HepG2 (cell line): ENCODE results near the gene KCNJ1. TPM values are rescaled to one million over a fixed set of nuclear protein-coding genes. Genes with fewer than 3 reads are reported as not detected.

Experiments
- ATAC-seq: fragments of 200-7000 bp; cut with Tn5 transposase; 3 replicates; pipeline ENCODE4 v1.9.1; 2020; ENCODE audit warnings: mild to moderate bottlenecking, moderate library complexity
- BruUV-seq: library from RNA; stranded (reverse); fragments of 400-500 nt; replicated peaks from 2 replicates; lab custom pipeline; 2021; lab: Mats Ljungman, UMichigan
- CTCF ChIA-PET: fragments of 300-600 bp; formaldehyde crosslinking; extraction: SDS; loops from one replicate; lab custom pipeline; 2021; ENCODE audit warnings: low total read pairs, inconsistent platforms, low intra/inter-chr PET ratio; lab: Yijun Ruan, JAX
- POLR2A ChIA-PET: fragments of 350-600 bp; sonication (Branson Sonifier 250); formaldehyde crosslinking; loops from one replicate; lab custom pipeline; 2020; ENCODE audit warnings: antibody characterized with exemption, inconsistent platforms; lab: Yijun Ruan, JAX
- DNase-seq: peaks from one replicate; pipeline ENCODE4 v3.0.0-alpha.2; 2015; ENCODE audit warnings: low spot score
- FAIRE-seq: peaks from 3 replicates; lab custom pipeline; 2011; peaks lifted over from hg19 to GRCh38; lab: Jason Lieb, UNC
- H2AFZ ChIP-seq: one replicate; pipeline ENCODE4 v1.6.1; 2011; ENCODE audit warnings: low read length, inconsistent platforms
- H3K27ac ChIP-seq: fragments of 300-600 bp; 3 replicates; pipeline ENCODE4 v1.8.0; 2011; ENCODE audit warnings: mixed run types, mild to moderate bottlenecking, mixed read lengths, low read length, inconsistent platforms; ENCODE audit not compliant: insufficient read depth; ENCODE audit errors: extremely low read length
- H3K27me3 ChIP-seq, 2 experiments: fragments of 200-600 bp in 1 of 2; 2 replicates in 1 of 2; 3 replicates in 1 of 2; pipeline versions ENCODE4 v1.6.0 to v1.8.0; 2011; ENCODE audit warnings: low read length in 2 of 2, mild to moderate bottlenecking in 2 of 2, moderate library complexity in 2 of 2, inconsistent platforms in 1 of 2; ENCODE audit not compliant: insufficient read depth in 2 of 2, control insufficient read depth in 1 of 2
- H3K36me3 ChIP-seq, 2 experiments: fragments of 200-600 bp in 1 of 2; replicated peaks in 1 of 2; 2 replicates in 1 of 2; 3 replicates in 1 of 2; pipeline versions ENCODE4 v1.5.1 to v1.8.0; 2011; ENCODE audit warnings: low read length in 2 of 2, inconsistent platforms in 1 of 2; ENCODE audit not compliant: insufficient read depth in 2 of 2, control insufficient read depth in 1 of 2
- H3K4me1 ChIP-seq: 2 replicates; pipeline ENCODE4 v1.5.1; 2012; ENCODE audit warnings: low read length, inconsistent platforms; ENCODE audit not compliant: insufficient read depth
- H3K4me2 ChIP-seq: 2 replicates; pipeline ENCODE4 v1.6.0; 2011; ENCODE audit warnings: low read depth, low read length, inconsistent platforms
- H3K4me3 ChIP-seq, 3 experiments: fragments of 200-600 bp in 1 of 3; sonication (generic), shearing (Covaris generic) in 1 of 3; replicated peaks in 1 of 3; 2 replicates each; pipeline ENCODE4 v1.5.1; 2011 to 2016; ENCODE audit warnings: low read length in 3 of 3, inconsistent platforms in 2 of 3, low read depth in 2 of 3, mild to moderate bottlenecking in 2 of 3, control low read depth in 1 of 3, mixed read lengths in 1 of 3; ENCODE audit not compliant: insufficient read depth in 1 of 3
- H3K79me2 ChIP-seq: one replicate; pipeline ENCODE4 v1.6.1; 2011; ENCODE audit warnings: low read length, inconsistent platforms; ENCODE audit not compliant: insufficient read depth
- H3K9ac ChIP-seq: 2 replicates; pipeline ENCODE4 v1.6.0; 2011; ENCODE audit warnings: mild to moderate bottlenecking, low read depth, low read length, inconsistent platforms; ENCODE audit not compliant: insufficient read depth
- H3K9me3 ChIP-seq: 2 replicates; pipeline ENCODE4 v1.5.1; 2012; ENCODE audit warnings: mild to moderate bottlenecking, low read length
- H4K20me1 ChIP-seq: 2 replicates; pipeline ENCODE4 v1.6.0; 2011; ENCODE audit warnings: inconsistent platforms, mild to moderate bottlenecking, low read length, moderate library complexity; ENCODE audit not compliant: insufficient read depth
- GTF2F1 ChIP-seq: fragments of 150-350 bp; IDR thresholded peaks from 2 replicates; pipeline ENCODE4 v1.6.1; 2014; ENCODE audit warnings: low read length
- PATZ1 ChIP-seq: sonication (generic); formaldehyde crosslinking; IDR thresholded peaks from 2 replicates; pipeline ENCODE4 v1.4.0; 2020; ENCODE audit warnings: missing genetic modification reagents
- PHF5A ChIP-seq: IDR thresholded peaks from one replicate; pipeline ENCODE4 v1.6.1; 2018; ENCODE audit warnings: low read depth, missing genetic modification reagents; ENCODE audit not compliant: unreplicated experiment
- ZNF30 ChIP-seq: sonication (generic); formaldehyde crosslinking; IDR thresholded peaks from 2 replicates; pipeline ENCODE4 v1.5.0; 2020; ENCODE audit warnings: mild to moderate bottlenecking, missing genetic modification reagents
- ZNF441 ChIP-seq: sonication (generic); formaldehyde crosslinking; IDR thresholded peaks from 2 replicates; pipeline ENCODE4 v1.7.0; 2021; ENCODE audit warnings: missing genetic modification reagents, borderline replicate concordance
- WGBS: methylation state at CpG from one replicate; pipeline ENCODE4 v1.1.6; 2017; ENCODE audit warnings: low lambda C conversion rate; 5-methylcytosine and 5-hydroxymethylcytosine counted together
- in situ Hi-C: cut with HindIII; loops from 2 replicates; pipeline ENCODE4 v1.10.0; 2017; ENCODE audit warnings: low pct_unique_long_range_greater_than_20kb; ENCODE audit not compliant: extremely low pct_ligation_motif_present
- intact Hi-C: fragments of 100-400 bp; cut with micrococcal nuclease; formaldehyde crosslinking; loops from one replicate; pipeline ENCODE4 v1.10.0; 2022; ENCODE audit not compliant: unreplicated experiment
- polyA plus RNA-seq, 8 experiments: library from polyadenylated mRNA; depleted of rRNA in 3 of 8; stranded (reverse) in 7 of 8; unstranded in 1 of 8; fragments of >200 nt; fragmentation: Illumina TruSeq in 4 of 8; extraction: Trizol in 4 of 8; gene quantifications; 2 replicates each; pipeline versions ENCODE4 v1.2.1 to v1.2.3, GENCODE V29; 2011 to 2016; ENCODE audit warnings: low read depth in 4 of 8, missing spikeins in 1 of 8, mixed read lengths in 1 of 8; ENCODE audit not compliant: insufficient read depth in 1 of 8
- total RNA-seq, 5 experiments: library from RNA; depleted of rRNA; stranded (reverse); fragments of >200 nt; fragmentation: Illumina TruSeq; extraction: Trizol; gene quantifications; 2 replicates each; pipeline ENCODE4 v1.2.3, GENCODE V29; 2016; ENCODE audit warnings: low read depth in 1 of 5

KCNJ1 gene
- total and polyA plus RNA-seq, 2 of the 13 experiments (the other 11 are each of a cell fraction or from before 2014, with no cell fraction given) = not detected

GRCh38 chr11:128846985-128847384, 20.1 kb downstream of the KCNJ1 start:
- no peak overlapping the region for H3K27ac ChIP-seq
- no peak for ATAC-seq
- H3K9me3 ChIP-seq = no peaks in the 10 kb centered on the region
- H3K27me3 ChIP-seq = no peaks in the 10 kb centered on the region
- WGBS = 45% methylated on average over 4 of the region's 4 CpGs
- H3K4me2 ChIP-seq = no peak overlapping the region
- H2AFZ ChIP-seq = no peak overlapping the region
- H3K36me3 ChIP-seq = no peaks in the 10 kb centered on the region
- no peaks in the 10 kb centered on the region for H3K79me2 ChIP-seq
- DNase-seq = no peak
- no peak overlapping the region for H3K4me3 ChIP-seq
- in situ Hi-C loops = no loop called here
- POLR2A ChIA-PET = no interaction called here
- no peaks in the 10 kb centered on the region; the same call in 1 of the 2 replicates for H3K4me1 ChIP-seq
- H3K9ac ChIP-seq = no peak overlapping the region
- TF ChIP-seq GTF2F1 (no peak), PATZ1 (CRISPR knock-in tag) (no peak)
- TF ChIP-seq, all 625 proteins: peak for 0
- H4K20me1 ChIP-seq = no peaks in the 10 kb centered on the region
- no TSS peak for BruUV-seq
- no peak for FAIRE-seq
- intact Hi-C loops = no loop called here
- CTCF ChIA-PET = no interaction called here

DNA sequence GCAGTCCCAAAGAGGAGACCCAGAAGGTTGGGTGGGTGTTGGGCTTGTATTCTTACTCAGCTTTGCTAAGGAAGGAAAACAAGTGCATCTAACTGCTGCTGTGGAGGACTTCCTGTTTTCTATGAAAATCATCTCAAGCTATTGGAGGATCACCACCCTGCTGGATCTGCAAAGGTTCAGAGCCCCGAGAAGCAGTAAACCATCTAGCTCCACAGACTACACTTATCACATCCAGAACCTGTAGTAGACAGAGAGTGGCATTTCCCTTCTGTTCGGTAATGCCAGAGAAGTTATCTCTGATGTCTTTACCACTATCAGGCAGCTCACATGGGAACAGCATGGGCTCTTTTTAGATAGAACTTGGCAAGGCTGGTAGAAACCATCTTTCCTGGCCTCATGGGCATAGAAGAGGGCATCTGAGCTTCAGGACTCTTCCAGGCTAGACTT, 21.7 kb downstream of the KCNJ1 start:
- POLR2A ChIA-PET = no interaction called here
- CTCF ChIA-PET = no interaction called here

More for the DNA sequence above, 21.7 kb downstream of the KCNJ1 start:
- H3K79me2 ChIP-seq = no peaks in the 10 kb centered on the region
- no peak for ATAC-seq
- TF ChIP-seq ZNF441 (CRISPR knock-in tag) (no peak), PHF5A (CRISPR knock-in tag) (no peak), ZNF30 (CRISPR knock-in tag) (no peak)
- TF ChIP-seq, all 625 proteins: peak for 0
- H3K36me3 ChIP-seq = no peaks in the 10 kb centered on the region
- no peak overlapping the region for H2AFZ ChIP-seq
- H3K9me3 ChIP-seq = no peaks in the 10 kb centered on the region
- H3K9ac ChIP-seq = no peak overlapping the region
- BruUV-seq = no TSS peak
- no peak overlapping the region for H3K4me2 ChIP-seq
- no peaks in the 10 kb centered on the region for H3K27me3 ChIP-seq
- no peaks in the 10 kb centered on the region for H4K20me1 ChIP-seq
- no peak overlapping the region for H3K4me3 ChIP-seq
- H3K4me1 ChIP-seq = no peaks in the 10 kb centered on the region; the same call in 1 of the 2 replicates
- in situ Hi-C loops = no loop called here
- H3K27ac ChIP-seq = no peak overlapping the region
- no peak for DNase-seq
- intact Hi-C loops = no loop called here
- 0% methylated on average over 1 of the region's 2 CpGs for WGBS
- FAIRE-seq = no peak
